GM20431 (cell line): ENCODE data around the gene SCMH1.
"Not testable (repeated sequence)": the region's sequence is repeated elsewhere in the genome, so short reads cannot be mapped to it uniquely, and the experiment has no call there.

Experiments used
- in situ Hi-C: fragments of 300-500 bp; cut with MseI, MboI; formaldehyde crosslinking; loops from one replicate; pipeline ENCODE4 v1.15.0; 2020; ENCODE audit warnings: low sequenced_read_pairs; ENCODE audit not compliant: unreplicated experiment

SCMH1 gene

GRCh38 chr1:41255978-41256377, 13.9 kb upstream of the SCMH1 start:
- in situ Hi-C loops, result no loop called here

GRCh38 chr1:41251120-41251519, 9.0 kb upstream of the SCMH1 start:
- in situ Hi-C loops, result not testable (repeated sequence)

GRCh38 chr1:41249319-41249718, 7.2 kb upstream of the SCMH1 start:
- in situ Hi-C loops, result loop anchor here (25.0 kb wide), 1 partner anchor 237 kb away; the partner anchor contains the start of gene SLFNL1

DNA sequence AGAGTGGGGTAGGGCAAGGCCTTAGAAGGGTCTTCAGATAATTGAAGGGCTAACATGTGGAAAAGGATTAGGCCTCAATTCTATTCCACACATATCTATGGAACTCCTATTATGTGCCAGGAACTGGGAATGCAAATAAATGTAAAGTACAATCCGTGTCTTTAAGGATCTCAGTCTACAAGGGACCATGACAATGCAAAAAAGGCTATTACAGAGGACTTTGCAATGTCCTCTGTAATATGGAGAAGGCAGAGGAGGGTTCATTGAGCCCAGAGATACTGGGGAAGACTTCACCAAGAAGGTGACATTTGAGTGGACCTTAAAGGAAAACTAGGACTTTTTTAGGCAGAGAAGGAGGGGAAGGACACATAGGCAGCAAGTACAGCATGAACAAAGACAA, 4.5 kb upstream of the SCMH1 start:
- in situ Hi-C loops, result loop anchor here (25.0 kb wide), 1 partner anchor 234 kb away; the partner anchor contains the start of gene SLFNL1

- in situ Hi-C loops, result loop anchor here (25.0 kb wide), 1 partner anchor 233 kb away; the partner anchor contains the start of gene SLFNL1
These were observed 3.6 kb upstream of the SCMH1 start for GRCh38 chr1:41245659-41246058.

GRCh38 chr1:41243079-41243385, 926 bp upstream of the SCMH1 start:
- in situ Hi-C loops, result loop anchor here (25.0 kb wide), 1 partner anchor 231 kb away; the partner anchor contains the start of gene SLFNL1

DNA sequence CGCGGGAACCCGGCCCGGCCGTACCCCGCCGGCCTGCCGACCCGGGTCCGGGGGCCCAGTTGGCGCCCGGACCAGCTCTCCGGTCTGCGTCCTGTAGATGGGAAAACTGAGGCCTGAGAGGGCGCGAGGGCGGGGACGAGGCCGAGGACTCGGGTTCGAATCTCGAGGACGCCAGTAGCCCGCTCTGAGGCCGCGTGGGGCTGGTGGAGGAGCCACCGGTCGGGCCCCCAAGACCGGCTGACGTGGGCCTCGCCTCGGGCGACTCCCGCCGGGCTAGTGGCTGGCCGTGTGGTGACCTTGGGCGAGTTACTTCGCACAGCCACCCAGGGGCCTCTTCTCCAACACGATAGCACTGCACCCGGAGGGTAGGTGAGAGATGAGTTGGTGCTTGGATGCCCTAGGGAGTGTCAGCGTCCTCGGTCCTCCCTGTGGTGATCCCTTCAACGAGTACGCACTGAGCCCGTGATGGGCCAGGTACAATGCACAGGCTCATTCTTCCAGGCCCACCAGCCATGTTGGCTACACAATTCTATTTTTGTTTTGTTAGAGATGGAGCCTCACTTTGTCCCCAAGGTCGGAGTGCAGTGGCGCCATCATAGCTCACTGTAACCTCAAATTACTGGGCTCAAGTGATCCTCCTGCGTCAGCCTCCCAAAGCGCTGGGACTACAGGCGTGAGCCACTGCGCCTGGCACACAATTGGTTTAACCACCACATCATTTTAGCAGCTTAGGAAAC, 404 bp upstream of the SCMH1 start:
- in situ Hi-C loops, result loop anchor here (25.0 kb wide), 1 partner anchor 230 kb away; the partner anchor contains the start of gene SLFNL1

DNA sequence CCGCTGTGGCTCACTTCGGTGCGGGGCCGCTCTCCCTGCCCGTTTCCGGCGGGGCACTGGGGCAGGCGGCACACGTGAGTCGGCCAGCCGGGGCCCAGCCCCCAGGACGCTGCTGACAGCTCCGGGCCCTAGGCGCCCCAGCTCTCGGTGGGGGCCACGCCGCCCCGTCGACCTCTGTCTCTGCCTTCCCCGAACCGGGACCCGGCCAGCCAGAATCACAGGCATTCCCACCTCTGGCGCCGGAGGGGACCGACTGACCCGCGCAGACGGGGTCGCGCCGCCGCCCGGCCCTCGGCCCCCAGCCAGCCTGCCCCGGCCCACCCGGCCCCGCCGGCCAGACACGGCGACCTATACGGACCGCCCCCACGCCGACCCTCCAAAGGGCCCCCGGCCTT, 755 bp downstream of the SCMH1 start:
- in situ Hi-C loops, result loop anchor here (25.0 kb wide), 1 partner anchor 229 kb away; the partner anchor contains the start of gene SLFNL1

DNA sequence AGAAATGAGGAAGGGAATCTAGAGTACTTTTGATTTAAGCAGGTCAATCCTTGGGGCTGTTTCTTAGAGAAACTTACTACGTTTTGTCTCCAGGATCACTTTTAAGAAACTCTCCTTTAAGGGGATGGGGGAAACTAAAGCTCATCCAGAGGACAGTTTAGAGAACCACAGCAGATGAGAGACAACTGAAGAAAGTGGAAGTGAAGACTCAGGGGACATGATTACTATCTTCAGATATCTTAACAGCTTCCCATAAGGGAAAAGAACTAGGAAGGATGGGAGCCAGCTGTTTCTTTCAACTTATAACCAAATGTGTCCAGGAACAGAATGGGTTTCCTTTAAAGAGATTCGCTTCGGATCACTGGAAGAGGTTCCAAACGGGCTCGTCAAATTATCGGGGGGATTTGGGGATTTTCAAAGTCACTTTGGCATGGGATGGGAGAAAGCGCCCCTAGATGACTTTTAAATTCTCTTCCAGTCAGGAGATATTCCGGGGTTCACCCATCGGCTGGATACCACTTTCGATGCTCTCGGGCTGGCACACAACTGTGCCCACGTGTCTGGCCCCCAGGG, 1.2 kb downstream of the SCMH1 start:
- in situ Hi-C loops, result loop anchor here (25.0 kb wide), 1 partner anchor 229 kb away; the partner anchor contains the start of gene SLFNL1

- in situ Hi-C loops, result loop anchor here (25.0 kb wide), 1 partner anchor 228 kb away; the partner anchor contains the start of gene SLFNL1
These were observed 2.0 kb downstream of the SCMH1 start for GRCh38 chr1:41239988-41240610.

DNA sequence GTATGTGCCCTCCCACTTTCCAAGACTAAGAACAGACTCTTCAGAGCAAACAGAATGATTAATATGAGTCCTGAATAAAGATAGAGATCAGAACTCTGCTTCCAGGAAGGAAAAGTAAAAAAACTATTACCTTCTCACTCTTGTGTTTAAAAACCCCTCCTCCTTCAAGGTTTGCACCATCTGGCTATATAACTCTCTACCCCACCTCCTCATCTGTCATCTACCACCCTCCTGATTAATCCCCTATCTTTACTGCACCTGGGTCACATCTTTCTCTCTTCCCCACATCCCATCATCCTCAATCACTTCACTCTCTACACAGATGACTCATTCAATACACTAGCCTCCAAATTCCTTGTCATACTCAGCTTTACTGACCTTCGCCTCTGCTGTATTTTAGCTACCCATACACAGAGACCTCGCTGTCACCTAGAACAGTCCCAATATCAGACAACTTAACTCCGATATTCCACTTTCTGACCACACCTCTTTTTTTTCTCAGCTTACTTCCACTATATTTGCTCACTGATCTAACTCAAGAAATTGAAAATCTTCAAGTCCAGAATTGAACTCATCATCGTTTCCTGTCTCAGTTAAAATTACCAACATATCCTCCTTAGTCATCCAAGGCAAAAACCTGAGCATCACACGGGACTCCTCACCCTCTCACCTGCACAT, 3.7 kb downstream of the SCMH1 start:
- in situ Hi-C loops, result loop anchor here (25.0 kb wide), 1 partner anchor 226 kb away; the partner anchor contains the start of gene SLFNL1

- in situ Hi-C loops, result loop anchor here (25.0 kb wide), 1 partner anchor 224 kb away; the partner anchor contains the start of gene SLFNL1
These were observed 5.3 kb downstream of the SCMH1 start for GRCh38 chr1:41236781-41237180.

- in situ Hi-C loops, result loop anchor here (25.0 kb wide), 1 partner anchor 224 kb away; the partner anchor contains the start of gene SLFNL1
These were observed 6.2 kb downstream of the SCMH1 start for GRCh38 chr1:41235893-41236292.

DNA sequence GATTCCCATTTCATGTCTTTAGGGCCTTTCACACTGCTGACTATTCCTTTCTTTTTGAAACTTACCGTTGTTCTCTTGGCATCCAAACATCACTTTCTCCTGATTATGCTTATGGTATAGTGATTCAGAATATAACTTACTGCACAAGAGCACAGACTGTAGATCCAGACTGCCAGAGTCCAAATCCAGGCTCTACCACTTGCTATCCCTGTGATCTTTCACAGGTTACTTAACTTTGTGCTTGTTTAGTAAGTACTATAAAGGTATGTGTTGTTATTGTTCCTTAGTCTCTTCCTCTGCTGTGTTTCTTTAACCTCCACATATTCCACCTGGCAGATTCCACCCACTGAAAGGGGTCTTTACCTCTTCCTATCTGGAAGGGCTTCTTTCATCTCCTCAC, 8.4 kb downstream of the SCMH1 start:
- in situ Hi-C loops, result loop anchor here (25.0 kb wide), 1 partner anchor 221 kb away; the partner anchor contains the start of gene SLFNL1

- in situ Hi-C loops, result loop anchor here (25.0 kb wide), 1 partner anchor 220 kb away; the partner anchor contains the start of gene SLFNL1
These were observed 9.8 kb downstream of the SCMH1 start for GRCh38 chr1:41232305-41232704.

DNA sequence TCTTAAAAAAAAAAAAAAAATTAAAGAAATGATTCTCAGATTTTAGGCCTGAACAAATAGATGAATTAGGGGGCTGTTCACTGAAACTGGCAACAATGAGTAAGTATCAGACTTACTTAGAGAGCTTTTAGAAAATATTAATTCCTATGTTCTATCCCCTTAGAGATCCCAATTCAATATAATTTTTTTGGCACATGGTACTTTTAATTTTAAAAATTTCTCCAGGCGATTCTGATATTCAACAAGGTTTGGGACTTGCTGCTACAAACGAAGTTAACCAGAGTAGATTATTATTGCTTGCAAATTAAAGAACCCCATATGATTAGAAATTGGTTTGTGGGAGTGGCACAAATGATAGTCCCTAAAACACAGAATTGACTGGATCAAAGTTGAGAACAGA, 11.4 kb downstream of the SCMH1 start:
- in situ Hi-C loops, result loop anchor here (25.0 kb wide), 1 partner anchor 218 kb away; the partner anchor contains the start of gene SLFNL1

DNA sequence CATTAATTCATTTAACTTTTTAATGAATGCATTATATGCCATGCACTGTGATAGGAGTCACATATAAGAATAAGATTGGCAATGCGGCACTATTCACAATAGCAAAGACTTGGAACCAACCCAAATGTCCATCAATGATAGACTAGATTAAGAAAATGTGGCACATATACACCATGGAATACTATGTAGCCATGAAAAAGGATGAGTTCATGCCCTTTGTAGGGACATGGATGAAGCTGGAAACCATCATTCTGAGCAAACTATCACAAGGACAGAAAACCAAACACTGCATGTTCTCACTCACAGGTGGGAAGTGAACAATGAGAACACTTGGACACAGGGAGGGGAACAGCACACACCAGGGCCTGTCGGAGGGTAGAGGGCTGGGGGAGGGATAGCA, 12.9 kb downstream of the SCMH1 start:
- in situ Hi-C loops, result loop anchor here (25.0 kb wide), 1 partner anchor 217 kb away; the partner anchor contains the start of gene SLFNL1

GRCh38 chr1:41226815-41227434, 15.2 kb downstream of the SCMH1 start:
- in situ Hi-C loops, result loop anchor here (25.0 kb wide), 1 partner anchor 215 kb away; the partner anchor contains the start of gene SLFNL1

DNA sequence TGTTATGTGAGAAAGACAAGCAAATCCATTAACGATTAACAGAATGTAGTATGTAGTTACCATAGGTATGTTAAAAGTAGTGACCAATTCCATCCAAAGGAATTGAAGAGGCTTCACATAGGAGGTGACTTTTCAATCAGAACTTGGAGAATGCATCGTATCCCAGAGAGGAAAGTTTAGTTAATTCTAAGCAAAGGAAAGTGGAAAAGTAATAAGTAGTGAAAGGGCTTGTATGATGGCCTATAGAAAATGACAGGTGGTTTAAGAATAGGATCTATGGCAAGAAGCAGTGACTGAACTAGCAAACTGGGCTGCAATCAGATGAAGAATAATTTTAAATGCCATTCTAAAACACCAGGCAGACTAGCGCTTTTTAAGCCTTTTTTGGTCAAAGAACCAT, 16.6 kb downstream of the SCMH1 start:
- in situ Hi-C loops, result loop anchor here (25.0 kb wide), 1 partner anchor 213 kb away; the partner anchor contains the start of gene SLFNL1
